Peyer's patch (tissue), 4 donors: ENCODE results near the gene RUNX1. TPM values are rescaled to one million over a fixed set of nuclear protein-coding genes. Genes with fewer than 3 reads are reported as not detected.

ENCODE experiments used
- DNase-seq, 3 donors: peaks; one replicate each; pipeline ENCODE4 v3.0.0-alpha.2; 2017 to 2019
- H3K27ac ChIP-seq, 4 donors: fragments of 200-600 bp; sonication (generic); one replicate each; pipeline ENCODE4 v1.5.1; 2016 to 2019
- H3K27me3 ChIP-seq, 2 donors: fragments of 200-600 bp; sonication (generic); one replicate each; pipeline ENCODE4 v1.5.1; 2019
- H3K36me3 ChIP-seq, 3 donors: fragments of 200-600 bp; sonication (generic); one replicate each; pipeline ENCODE4 v1.5.1; 2016 to 2019
- H3K4me1 ChIP-seq, 4 donors: fragments of 200-600 bp; sonication (generic); one replicate each; pipeline ENCODE4 v1.5.1; 2016 to 2019
- H3K4me3 ChIP-seq, 4 donors: fragments of 200-600 bp; sonication (generic); 1 replicate in 3 of 4; 2 replicates in 1 of 4; pipeline ENCODE4 v1.5.1; 2016 to 2019; ENCODE audit warnings: mild to moderate bottlenecking in 1 of 4
- H3K9me3 ChIP-seq, 4 donors: fragments of 200-600 bp; sonication (generic); one replicate each; pipeline ENCODE4 v1.5.1; 2016 to 2019; ENCODE audit warnings: mild to moderate bottlenecking in 1 of 4
- CTCF ChIP-seq, 6 experiments: fragments of 450-650 bp in 4 of 6; fragments of 200-600 bp in 2 of 6; sonication (generic) in 1 of 6; IDR thresholded peaks; one replicate each; pipeline ENCODE4 v1.5.1; 2017 to 2019; ENCODE audit warnings: antibody characterized with exemption in 6 of 6, mild to moderate bottlenecking in 3 of 6, moderate library complexity in 1 of 6
- POLR2A ChIP-seq, 2 donors: fragments of 450-650 bp; IDR thresholded peaks; one replicate each; pipeline ENCODE4 v1.5.1; 2017; ENCODE audit warnings: antibody characterized with exemption in 2 of 2, mild to moderate bottlenecking in 2 of 2, moderate library complexity in 2 of 2
- total RNA-seq, 4 donors: library from RNA; depleted of rRNA; stranded (reverse); fragments of >200 nt; gene quantifications; one replicate each; pipeline ENCODE4 v1.1.0, GENCODE V29; 2016

Gene RUNX1
- total RNA-seq, 4 donors from 2014 or later = 15.1 to 80.9 (median 24.1) TPM

GRCh38 chr21:34942911-34943310 lies 106.2 kb downstream of the RUNX1 start:
- no peak for DNase-seq
- TF ChIP-seq CTCF (IDR thresholded peaks at IDR 0.05) (no peak), POLR2A (IDR thresholded peaks at IDR 0.05) (no peak)
- H3K4me1 ChIP-seq = peaks cover 0 to under 1% (median 0%) of the 10 kb centered on the region in 4 donors
- H3K27me3 ChIP-seq = no peaks in the 10 kb centered on the region
- H3K36me3 ChIP-seq = no peaks in the 10 kb centered on the region
- no peak overlapping the region for H3K4me3 ChIP-seq
- no peak overlapping the region for H3K27ac ChIP-seq
- no peaks in the 10 kb centered on the region for H3K9me3 ChIP-seq

- Histone ChIP-seq H3K9me3 (no peaks in the 10 kb centered on the region), H3K4me1 (peaks cover 0 to 13% (median 0%) of the 10 kb centered on the region in 4 donors), H3K27me3 (no peaks in the 10 kb centered on the region), H3K27ac (no peak overlapping the region), H3K36me3 (no peaks in the 10 kb centered on the region), H3K4me3 (no peak overlapping the region)
- TF ChIP-seq CTCF (IDR thresholded peaks at IDR 0.05) (no peak), POLR2A (IDR thresholded peaks at IDR 0.05) (no peak)
- no peak for DNase-seq
These were observed 107.9 kb downstream of the RUNX1 start for GRCh38 chr21:34941162-34941561.

- Histone ChIP-seq H3K9me3 (no peaks in the 10 kb centered on the region), H3K4me3 (no peak overlapping the region), H3K4me1 (peaks cover 0 to 13% (median 0%) of the 10 kb centered on the region in 4 donors), H3K27ac (no peak overlapping the region), H3K36me3 (no peaks in the 10 kb centered on the region), H3K27me3 (no peaks in the 10 kb centered on the region)
- TF ChIP-seq POLR2A (IDR thresholded peaks at IDR 0.05) (no peak), CTCF (IDR thresholded peaks at IDR 0.05) (no peak)
- no peak for DNase-seq
These were observed 109.3 kb downstream of the RUNX1 start for GRCh38 chr21:34939673-34940331.

GRCh38 chr21:34938089-34938764 lies 110.9 kb downstream of the RUNX1 start:
- Histone ChIP-seq H3K4me1 (peaks cover 0 to 20% (median 2%) of the 10 kb centered on the region in 4 donors), H3K27me3 (no peaks in the 10 kb centered on the region), H3K4me3 (no peak overlapping the region), H3K36me3 (no peaks in the 10 kb centered on the region), H3K9me3 (no peaks in the 10 kb centered on the region), H3K27ac (no peak overlapping the region)
- no peak for DNase-seq
- TF ChIP-seq POLR2A (IDR thresholded peaks at IDR 0.05) = no peak

GRCh38 chr21:34936883-34937563 lies 112.1 kb downstream of the RUNX1 start:
- H3K36me3 ChIP-seq = no peaks in the 10 kb centered on the region
- H3K9me3 ChIP-seq = no peaks in the 10 kb centered on the region
- H3K27ac ChIP-seq = no peak overlapping the region
- H3K4me1 ChIP-seq = peaks cover 0 to 20% (median 2%) of the 10 kb centered on the region in 4 donors
- TF ChIP-seq CTCF (IDR thresholded peaks at IDR 0.05) (no peak), POLR2A (IDR thresholded peaks at IDR 0.05) (no peak)
- H3K4me3 ChIP-seq = no peak overlapping the region
- H3K27me3 ChIP-seq = no peaks in the 10 kb centered on the region
- no peak for DNase-seq

GRCh38 chr21:34936371-34936789 lies 112.7 kb downstream of the RUNX1 start:
- TF ChIP-seq CTCF (IDR thresholded peaks at IDR 0.05) = no peak
- TF ChIP-seq POLR2A (IDR thresholded peaks at IDR 0.05) = no peak
- no peak for DNase-seq
- H3K4me1 ChIP-seq = peaks cover 0 to 20% (median 2%) of the 10 kb centered on the region in 4 donors
- no peaks in the 10 kb centered on the region for H3K27me3 ChIP-seq
- H3K36me3 ChIP-seq = no peaks in the 10 kb centered on the region
- H3K4me3 ChIP-seq = no peak overlapping the region
- no peaks in the 10 kb centered on the region for H3K9me3 ChIP-seq
- H3K27ac ChIP-seq = no peak overlapping the region
